Heart left ventricle (tissue), 16 donors: ENCODE results near the gene C16orf89. TPM values are rescaled to one million over a fixed set of nuclear protein-coding genes. Genes with fewer than 3 reads are reported as not detected.

Experiments
- ATAC-seq, 4 donors: fragments of 200-7000 bp; cut with Tn5 transposase; one replicate each; pipeline ENCODE4 v1.9.1; 2020 to 2022; ENCODE audit warnings: moderate library complexity in 4 of 4, mild to moderate bottlenecking in 3 of 4, moderate number of reproducible peaks in 1 of 4
- DNase-seq, 5 donors: peaks; one replicate each; pipeline ENCODE4 v3.0.0-alpha.2; 2020
- H3K27ac ChIP-seq, 12 donors: fragments of 200-600 bp; sonication (generic) in 4 of 12; one replicate each; pipeline versions ENCODE4 v1.5.0 to v1.8.0; 2016 to 2022; ENCODE audit warnings: mild to moderate bottlenecking in 2 of 12
- H3K27me3 ChIP-seq, 9 donors: fragments of 200-600 bp; sonication (generic) in 2 of 9; one replicate each; pipeline versions ENCODE4 v1.5.1 to v1.8.0; 2016 to 2022; ENCODE audit warnings: mild to moderate bottlenecking in 3 of 9
- H3K36me3 ChIP-seq, 9 donors: fragments of 200-600 bp; sonication (generic) in 2 of 9; one replicate each; pipeline versions ENCODE4 v1.5.0 to v1.8.0; 2018 to 2022; ENCODE audit warnings: mild to moderate bottlenecking in 2 of 9
- H3K4me1 ChIP-seq, 12 donors: fragments of 200-600 bp; sonication (generic) in 4 of 12; one replicate each; pipeline versions ENCODE4 v1.5.0 to v1.8.0; 2016 to 2022; ENCODE audit warnings: mild to moderate bottlenecking in 3 of 12
- H3K4me3 ChIP-seq, 12 donors: fragments of 200-600 bp; sonication (generic) in 4 of 12; one replicate each; pipeline versions ENCODE4 v1.5.0 to v1.8.0; 2017 to 2022; ENCODE audit warnings: mild to moderate bottlenecking in 9 of 12, moderate library complexity in 4 of 12
- H3K9me3 ChIP-seq, 12 donors: fragments of 200-600 bp; sonication (generic) in 4 of 12; one replicate each; pipeline versions ENCODE4 v1.5.0 to v1.8.0; 2016 to 2022; ENCODE audit warnings: mild to moderate bottlenecking in 1 of 12
- CTCF ChIP-seq, 12 donors: fragments of 200-600 bp; sonication (generic) in 4 of 12; IDR thresholded peaks; one replicate each; pipeline versions ENCODE4 v1.5.0 to v1.8.0; 2018 to 2022; ENCODE audit warnings: antibody characterized with exemption in 12 of 12, mild to moderate bottlenecking in 5 of 12
- POLR2A ChIP-seq, 2 donors: fragments of 450-650 bp; IDR thresholded peaks; one replicate each; pipeline ENCODE4 v1.6.1; 2017; ENCODE audit warnings: antibody characterized with exemption in 2 of 2, mild to moderate bottlenecking in 2 of 2, moderate library complexity in 2 of 2
- WGBS, 4 donors: extraction: QIAGEN DNeasy Blood & Tissue Kit in 2 of 4; methylation state at CpG; one replicate each; pipeline versions ENCODE4 v1.1.5 to v1.1.7; 2013 to 2018; 5-methylcytosine and 5-hydroxymethylcytosine counted together
- intact Hi-C, 10 donors: fragments of 100-400 bp; cut with DNase I; formaldehyde crosslinking; loops; one replicate each; pipeline versions ENCODE4 v1.11.1 to v1.14.2; 2022
- polyA plus RNA-seq, 2 donors: library from polyadenylated mRNA; stranded (reverse); fragments of 200-250 nt; gene quantifications; one replicate each; pipeline ENCODE4 v1.2.3, GENCODE V29; 2013
- total RNA-seq, 9 donors: library from RNA; depleted of rRNA in 2 of 9; stranded (reverse); fragments of >200 nt in 2 of 9; fragmentation: NEBNext Ultra II Directional in 3 of 9; extraction: Animal tissue kit (Norgen Biotek cat#: 25700) in 3 of 9; gene quantifications; one replicate each; pipeline versions ENCODE4 v1.1.0 to v1.2.4, GENCODE V29; 2016 to 2023
- donor health status: ischemic (EF 13 %, LVEDD 7.1; RV severe dilation, severe dysfunction).
- donor health status: healthy with polysubstance abuse.
- donor health status: DM: no; HTN: yes; CAD: no.
- donor health status: DM: no; HTN: no; CAD: no.
- donor health status: ischemic (EF 25% LVEDD 6.9; RV normal size, moderate dysfunction).
- donor health status: ischemic (EF 25% LVEDD 5.7; RV mildly dilated, moderate dysfunction).
- donor health status: healthy.
- donor health status: DM: yes; HTN: yes; CAD: no.
- donor health status: ischemic (EF 35%, LVEDD 5.7; RV mildly dilated, moderate dysfunction).
- donor health status: nonischemic (EF 11% LVEDD 7.7; RV severe dilation, severe dysfunction).
- donor health status: DM: yes; HTN: yes; CAD: no.
- donor health status: PGD.
- donor health status: ischemic (EF 29% LVEDD 5.4; RV normal size, mild dysfunction).
- donor health status: nonischemic (EF 23%, LVEDD 6.1; RV moderate dilation, normal function).

Gene C16orf89
- total and polyA plus RNA-seq, 11 donors, result 0.26 to 38.4 (median 6.3) TPM

GRCh38 chr16:5072334-5073278 lies 6.8 kb upstream of the C16orf89 start:
- TF ChIP-seq CTCF (IDR thresholded peaks at IDR 0.05), result no peak
- no peak for TF ChIP-seq POLR2A (IDR thresholded peaks at IDR 0.05)
- peaks cover 0 to 44% (median 33%) of the 10 kb centered on the region in 9 donors for H3K36me3 ChIP-seq
- ATAC-seq, result peak in 1 of 4 donors; percentile 9
- intact Hi-C loops, result no loop called here
- peak overlapping the region in 11 of 12 donors; percentile 55 to 90 (median 80) for H3K27ac ChIP-seq
- no peaks in the 10 kb centered on the region for H3K27me3 ChIP-seq
- H3K4me3 ChIP-seq, result peak overlapping the region; percentile 44 to 90 (median 76)
- no peaks in the 10 kb centered on the region for H3K9me3 ChIP-seq
- WGBS, 4 donors, result 61 to 66% (median 64%) methylated on average over 12 of the region's 12 CpGs
- DNase-seq, result no peak
- H3K4me1 ChIP-seq, result peaks cover 0 to 19% (median 6%) of the 10 kb centered on the region in 12 donors

- 0% methylated on average over 26 to 53 of the region's 53 CpGs for WGBS, 4 donors
- peaks cover 0 to 19% (median 6%) of the 10 kb centered on the region in 12 donors for H3K4me1 ChIP-seq
- peak within 1 kb of the TSS; percentile 7 to 90 (median 79) for H3K27ac ChIP-seq
- no peaks in the 10 kb centered on the region for H3K27me3 ChIP-seq
- DNase-seq (peak; percentile 89 to 95 (median 92)), ATAC-seq (peak; percentile 83 to 95 (median 94))
- H3K4me3 ChIP-seq, result peak within 1 kb of the TSS; percentile 44 to 90 (median 76)
- no peaks in the 10 kb centered on the region for H3K9me3 ChIP-seq
- H3K36me3 ChIP-seq, result peaks cover 0 to 37% (median 25%) of the 10 kb centered on the region in 9 donors
- TF ChIP-seq CTCF (IDR thresholded peaks at IDR 0.05), result peak in 1 of 12 donors; percentile 3
- TF ChIP-seq POLR2A (IDR thresholded peaks at IDR 0.05), result peak in 1 of 2 donors; percentile 73
- intact Hi-C loops, result no loop called here
Observed at GRCh38 chr16:5071681-5072333, 6.1 kb upstream of the C16orf89 start, which contains the start of gene ALG1. ALG1 (plus strand) TSS chr16:5071843; CDS start chr16:5071850, 7 bp downstream.

- Histone ChIP-seq H3K27ac (peak overlapping the region; percentile 7 to 90 (median 79)), H3K4me1 (peaks cover 0 to 19% (median 6%) of the 10 kb centered on the region in 12 donors), H3K9me3 (no peaks in the 10 kb centered on the region), H3K4me3 (peak overlapping the region; percentile 44 to 90 (median 76)), H3K27me3 (no peaks in the 10 kb centered on the region), H3K36me3 (peaks cover 0 to 32% (median 20%) of the 10 kb centered on the region in 9 donors)
- WGBS, 4 donors, result 59 to 69% (median 64%) methylated on average over 7 of the region's 7 CpGs
- intact Hi-C loops, result no loop called here
- TF ChIP-seq POLR2A (IDR thresholded peaks at IDR 0.05) (no peak), CTCF (IDR thresholded peaks at IDR 0.05) (no peak)
- no peak for DNase-seq
- ATAC-seq, result no peak
Observed at GRCh38 chr16:5071341-5071680, 5.6 kb upstream of the C16orf89 start.
